Endothelial cell of umbilical vein (primary cell): ENCODE results near the gene ATP1A3.

Experiments used
- TF ChIP-seq, protein P1 (sequence below), 2 donors: IDR thresholded peaks; 1 replicate in 1 of 2; 2 replicates in 1 of 2; pipeline ENCODE4 v1.5.1; 2011; ENCODE audit warnings: low read length in 2 of 2, mild to moderate bottlenecking in 2 of 2, moderate library complexity in 2 of 2, control low read depth in 1 of 2, inconsistent platforms in 1 of 2, low read depth in 1 of 2; ENCODE audit not compliant: insufficient read depth in 1 of 2; ENCODE audit errors: extremely low read depth in 1 of 2
- TF ChIP-seq, protein P2 (sequence below): IDR thresholded peaks from 2 replicates; pipeline ENCODE4 v1.6.1; 2011; ENCODE audit not compliant: insufficient read depth, insufficient read length

DNA sequence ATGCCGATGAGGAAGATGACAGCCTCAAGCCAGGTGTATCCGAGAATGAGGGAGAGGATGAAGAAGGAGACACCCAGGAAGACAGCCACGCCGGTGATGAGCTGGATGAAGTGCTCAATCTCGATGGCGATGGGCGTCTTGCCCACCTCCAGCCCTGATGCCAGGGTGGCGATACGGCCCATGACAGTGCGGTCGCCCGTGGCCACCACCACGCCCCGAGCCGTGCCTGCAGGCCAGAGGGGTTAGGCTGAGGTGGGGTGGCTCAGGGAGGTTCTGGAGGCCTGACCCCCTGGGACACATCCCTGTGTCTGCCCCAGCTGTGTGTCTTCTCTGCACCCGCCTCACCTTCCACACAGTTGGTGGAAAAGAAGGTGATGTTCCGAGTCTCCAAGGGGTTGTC lies 9.1 kb downstream of the ATP1A3 start:
- TF ChIP-seq, protein P1, sequence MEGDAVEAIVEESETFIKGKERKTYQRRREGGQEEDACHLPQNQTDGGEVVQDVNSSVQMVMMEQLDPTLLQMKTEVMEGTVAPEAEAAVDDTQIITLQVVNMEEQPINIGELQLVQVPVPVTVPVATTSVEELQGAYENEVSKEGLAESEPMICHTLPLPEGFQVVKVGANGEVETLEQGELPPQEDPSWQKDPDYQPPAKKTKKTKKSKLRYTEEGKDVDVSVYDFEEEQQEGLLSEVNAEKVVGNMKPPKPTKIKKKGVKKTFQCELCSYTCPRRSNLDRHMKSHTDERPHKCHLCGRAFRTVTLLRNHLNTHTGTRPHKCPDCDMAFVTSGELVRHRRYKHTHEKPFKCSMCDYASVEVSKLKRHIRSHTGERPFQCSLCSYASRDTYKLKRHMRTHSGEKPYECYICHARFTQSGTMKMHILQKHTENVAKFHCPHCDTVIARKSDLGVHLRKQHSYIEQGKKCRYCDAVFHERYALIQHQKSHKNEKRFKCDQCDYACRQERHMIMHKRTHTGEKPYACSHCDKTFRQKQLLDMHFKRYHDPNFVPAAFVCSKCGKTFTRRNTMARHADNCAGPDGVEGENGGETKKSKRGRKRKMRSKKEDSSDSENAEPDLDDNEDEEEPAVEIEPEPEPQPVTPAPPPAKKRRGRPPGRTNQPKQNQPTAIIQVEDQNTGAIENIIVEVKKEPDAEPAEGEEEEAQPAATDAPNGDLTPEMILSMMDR (IDR thresholded peaks at IDR 0.05; ENCODE audit: extremely low read depth in 1 of 2, insufficient read depth in 1 of 2, low read depth in 1 of 2, low read length in 2 of 2), result no peak
- TF ChIP-seq, protein P2, sequence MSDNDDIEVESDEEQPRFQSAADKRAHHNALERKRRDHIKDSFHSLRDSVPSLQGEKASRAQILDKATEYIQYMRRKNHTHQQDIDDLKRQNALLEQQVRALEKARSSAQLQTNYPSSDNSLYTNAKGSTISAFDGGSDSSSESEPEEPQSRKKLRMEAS, result no peak
